SJSA1 (cell line): ENCODE measurements around the gene EED. TPM values are rescaled to one million over a fixed set of nuclear protein-coding genes. Genes with fewer than 3 reads are reported as not detected.
"Not testable (repeated sequence)": the region's sequence is repeated elsewhere in the genome, so short reads cannot be mapped to it uniquely, and the experiment has no call there.

ENCODE experiments used
- DNase-seq, 2 experiments: peaks; one replicate each; pipeline ENCODE4 v3.0.0-alpha.2; 2015 to 2020; ENCODE audit warnings: low spot score in 2 of 2, low read depth in 1 of 2
- H3K27ac ChIP-seq: fragments of 250-450 bp; sonication (Bioruptor Pico); 2 replicates; pipeline ENCODE4 v1.5.1; 2020; ENCODE audit warnings: mild to moderate bottlenecking, moderate library complexity
- H3K27me3 ChIP-seq: fragments of 250-450 bp; sonication (Bioruptor Pico); replicated peaks from 2 replicates; pipeline ENCODE4 v1.5.1; 2020; ENCODE audit warnings: mild to moderate bottlenecking, moderate library complexity
- H3K36me3 ChIP-seq: fragments of 250-450 bp; sonication (Bioruptor Pico); 2 replicates; pipeline ENCODE4 v1.5.1; 2020; ENCODE audit warnings: mild to moderate bottlenecking
- H3K4me1 ChIP-seq: fragments of 250-450 bp; sonication (Bioruptor Pico); replicated peaks from 2 replicates; pipeline ENCODE4 v1.6.1; 2021; ENCODE audit warnings: mild to moderate bottlenecking
- H3K4me3 ChIP-seq: fragments of 250-450 bp; sonication (Bioruptor Pico); 2 replicates; pipeline ENCODE4 v1.5.1; 2020; ENCODE audit warnings: mild to moderate bottlenecking
- H3K9me3 ChIP-seq: fragments of 250-450 bp; sonication (Bioruptor Pico); replicated peaks from 2 replicates; pipeline ENCODE4 v1.5.1; 2020; ENCODE audit warnings: mild to moderate bottlenecking
- total RNA-seq: library from RNA; depleted of rRNA; stranded (reverse); fragments of >200 nt; shearing (Covaris generic); gene quantifications from 2 replicates; pipeline ENCODE4 v1.2.3, GENCODE V29; 2014

EED gene
- total RNA-seq, 1 experiment from 2014 or later = 17.8 TPM

DNA sequence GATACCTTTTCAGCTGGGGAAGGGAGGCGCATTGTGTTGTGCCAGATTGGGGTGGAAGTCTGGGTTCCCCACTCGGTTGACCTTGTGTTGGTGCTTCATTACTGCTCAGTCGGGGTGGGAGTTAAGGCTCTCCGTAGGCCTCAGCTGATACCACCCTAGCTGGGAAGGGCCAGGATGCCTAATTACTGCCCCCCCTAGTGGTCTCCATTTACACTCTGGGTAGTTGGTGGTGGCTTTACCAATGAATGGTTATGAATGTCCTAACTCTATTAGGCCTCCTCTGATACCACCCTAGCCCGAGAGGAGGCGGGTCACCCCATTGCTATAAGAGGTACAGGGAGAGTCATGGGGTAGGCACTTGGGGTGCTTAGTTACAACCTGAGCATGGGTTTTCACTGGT is 29.9 kb downstream of the EED start:
- H3K27ac ChIP-seq = no peak overlapping the region

DNA sequence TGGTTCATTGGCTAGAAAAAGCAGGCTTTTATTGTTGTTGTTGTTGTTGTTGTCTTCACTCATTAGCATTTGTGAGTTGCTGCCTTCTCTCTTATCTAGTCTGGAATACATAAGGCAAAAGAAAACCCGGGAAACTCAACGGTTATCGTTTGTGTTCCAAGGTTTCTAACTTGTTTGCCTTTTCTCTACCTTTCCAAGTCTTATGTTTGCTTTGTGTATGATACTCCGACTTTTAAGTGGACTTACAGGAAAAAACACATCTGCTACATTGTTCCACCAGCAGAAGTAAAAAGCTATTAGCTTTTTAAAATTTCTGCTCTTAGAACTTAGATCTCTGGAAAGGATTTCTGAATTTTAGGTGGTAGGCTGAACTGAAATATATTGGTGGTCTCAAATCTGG is 30.4 kb downstream of the EED start:
- H3K27me3 ChIP-seq = no peaks in the 10 kb centered on the region
- H3K4me1 ChIP-seq = peaks cover 3% of the 10 kb centered on the region; the same call in 1 of the 2 replicates
- no peak for DNase-seq
- H3K4me3 ChIP-seq = no peak overlapping the region
- H3K27ac ChIP-seq = no peak overlapping the region
- H3K36me3 ChIP-seq = peaks cover 8% of the 10 kb centered on the region
- no peaks in the 10 kb centered on the region for H3K9me3 ChIP-seq

More for the DNA sequence above, 29.9 kb downstream of the EED start:
- no peak overlapping the region for H3K4me3 ChIP-seq
- no peaks in the 10 kb centered on the region for H3K9me3 ChIP-seq
- H3K4me1 ChIP-seq = peaks cover 3% of the 10 kb centered on the region; the same call in 1 of the 2 replicates
- no peak for DNase-seq
- no peaks in the 10 kb centered on the region for H3K27me3 ChIP-seq
- H3K36me3 ChIP-seq = peaks cover 10% of the 10 kb centered on the region

GRCh38 chr11:86275493-86276370 is 31.2 kb downstream of the EED start:
- no peaks in the 10 kb centered on the region for H3K9me3 ChIP-seq
- no peak overlapping the region for H3K27ac ChIP-seq
- peaks cover 3% of the 10 kb centered on the region; the same call in 1 of the 2 replicates for H3K4me1 ChIP-seq
- DNase-seq = no peak
- H3K27me3 ChIP-seq = no peaks in the 10 kb centered on the region
- peaks cover 7% of the 10 kb centered on the region for H3K36me3 ChIP-seq
- no peak overlapping the region for H3K4me3 ChIP-seq

DNA sequence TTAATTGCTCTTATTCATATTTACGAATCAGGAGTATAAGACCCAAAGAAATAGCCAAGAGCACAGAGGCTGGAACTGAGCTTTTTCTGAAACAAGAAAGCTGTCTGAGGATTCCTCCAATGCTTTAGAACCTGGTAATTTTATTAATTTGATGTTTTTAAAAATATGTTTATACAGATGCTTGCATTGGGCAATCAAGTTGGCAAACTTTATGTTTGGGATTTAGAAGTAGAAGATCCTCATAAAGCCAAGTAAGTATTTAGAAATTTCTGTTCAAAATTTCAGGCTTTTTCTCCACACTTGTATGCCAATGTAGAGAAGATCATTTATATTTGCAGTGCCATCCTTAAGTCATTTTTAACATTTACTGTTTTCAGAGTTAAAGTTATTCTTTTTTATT is 33.2 kb downstream of the EED start:
- DNase-seq = no peak
- Histone ChIP-seq H3K27ac (no peak overlapping the region), H3K36me3 (peaks cover 7% of the 10 kb centered on the region), H3K9me3 (no peaks in the 10 kb centered on the region), H3K4me1 (peaks cover 3% of the 10 kb centered on the region; the same call in 1 of the 2 replicates), H3K27me3 (no peaks in the 10 kb centered on the region), H3K4me3 (no peak overlapping the region)

GRCh38 chr11:86278226-86278625 is 33.7 kb downstream of the EED start:
- H3K27me3 ChIP-seq = no peaks in the 10 kb centered on the region
- DNase-seq = peak in 1 of 2 experiments; percentile 49
- no peak overlapping the region for H3K4me3 ChIP-seq
- H3K27ac ChIP-seq = peak overlapping the region; percentile 40; the same call in 1 of the 2 replicates
- H3K36me3 ChIP-seq = peaks cover 7% of the 10 kb centered on the region
- peaks cover 3% of the 10 kb centered on the region; the same call in 1 of the 2 replicates for H3K4me1 ChIP-seq
- no peaks in the 10 kb centered on the region for H3K9me3 ChIP-seq

DNA sequence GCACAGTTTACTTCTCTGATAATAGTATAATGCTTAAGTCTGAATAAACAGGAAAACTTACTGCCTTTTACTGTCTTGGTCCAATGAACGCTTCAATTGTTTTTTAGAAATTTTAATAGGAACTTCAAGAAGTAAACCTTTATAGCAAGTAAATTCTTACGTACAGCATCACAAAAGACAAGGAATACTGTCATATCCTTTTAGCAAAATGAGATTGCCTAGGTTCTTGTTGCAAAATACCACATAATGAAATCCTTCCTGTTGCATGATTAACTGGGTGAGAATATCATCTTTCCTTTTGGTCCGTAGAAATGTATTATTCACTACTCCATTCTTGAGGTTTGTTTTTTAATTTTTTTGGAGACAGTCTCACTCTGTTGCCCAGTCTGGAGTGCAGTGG is 35.2 kb downstream of the EED start:
- no peak overlapping the region for H3K27ac ChIP-seq
- H3K4me3 ChIP-seq = no peak overlapping the region
- H3K27me3 ChIP-seq = no peaks in the 10 kb centered on the region
- H3K4me1 ChIP-seq = peaks cover 3% of the 10 kb centered on the region; the same call in 1 of the 2 replicates
- H3K9me3 ChIP-seq = no peaks in the 10 kb centered on the region
- H3K36me3 ChIP-seq = peaks cover 7% of the 10 kb centered on the region
- no peak for DNase-seq

- H3K27me3 ChIP-seq = no peaks in the 10 kb centered on the region
- H3K4me1 ChIP-seq = no peaks in the 10 kb centered on the region
- no peak overlapping the region for H3K4me3 ChIP-seq
- DNase-seq = no peak
- H3K9me3 ChIP-seq = no peaks in the 10 kb centered on the region
- H3K36me3 ChIP-seq = no peaks in the 10 kb centered on the region
- H3K27ac ChIP-seq = no peak overlapping the region
Measured at GRCh38 chr11:86287468-86287796, 42.9 kb downstream of the EED start.

DNA sequence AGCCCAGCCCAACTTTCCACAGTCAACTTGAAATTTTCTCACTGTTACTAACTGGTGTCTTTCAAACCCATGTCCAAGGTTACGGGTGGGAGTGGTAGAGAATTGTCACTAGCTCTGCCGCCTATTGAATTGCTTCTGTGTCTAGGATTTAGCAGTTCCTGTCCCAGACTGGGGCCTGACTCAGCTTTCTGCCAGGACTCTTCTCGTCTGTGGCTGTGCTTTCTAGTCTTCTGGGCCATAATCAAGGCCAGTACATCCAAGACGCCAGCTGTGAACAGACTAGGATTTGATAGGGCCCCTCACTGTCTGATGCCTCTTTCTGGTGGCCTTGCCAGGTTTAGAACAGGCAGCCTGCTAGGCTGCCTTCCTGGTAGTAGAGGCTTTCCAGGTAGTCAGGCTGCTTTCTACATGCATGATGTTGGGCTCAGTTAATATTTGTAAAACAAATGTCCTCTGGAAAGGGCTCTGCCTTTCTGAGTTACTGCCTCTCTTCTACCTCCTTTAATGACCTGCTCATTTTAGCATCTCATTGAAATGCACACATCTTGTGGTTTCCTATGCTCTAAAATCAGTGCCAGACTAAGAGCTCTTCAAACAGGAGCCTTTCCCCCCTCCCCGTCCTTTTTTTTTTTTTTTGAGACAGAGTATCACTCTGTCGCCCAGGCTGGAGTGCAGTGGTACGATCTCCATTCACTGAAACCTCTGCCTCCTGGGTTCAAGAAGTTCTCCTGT is 44.4 kb downstream of the EED start:
- Histone ChIP-seq H3K27ac (no peak overlapping the region), H3K27me3 (no peaks in the 10 kb centered on the region), H3K9me3 (no peaks in the 10 kb centered on the region), H3K4me3 (no peak overlapping the region), H3K36me3 (no peaks in the 10 kb centered on the region), H3K4me1 (no peaks in the 10 kb centered on the region)
- DNase-seq = no peak

GRCh38 chr11:86289508-86290280 is 45.1 kb downstream of the EED start:
- H3K27ac ChIP-seq, DNase-seq: not testable (repeated sequence)

GRCh38 chr11:86291466-86292262 is 47.1 kb downstream of the EED start:
- no peaks in the 10 kb centered on the region for H3K4me1 ChIP-seq
- H3K27ac ChIP-seq = no peak overlapping the region
- H3K36me3 ChIP-seq = no peaks in the 10 kb centered on the region
- H3K4me3 ChIP-seq = no peak overlapping the region
- DNase-seq = peak in 1 of 2 experiments; percentile 16
- no peaks in the 10 kb centered on the region for H3K27me3 ChIP-seq
- no peaks in the 10 kb centered on the region for H3K9me3 ChIP-seq

More at GRCh38 chr11:86289508-86290280, 45.1 kb downstream of the EED start:
- H3K27me3 ChIP-seq, H3K4me3 ChIP-seq, H3K9me3 ChIP-seq, H3K36me3 ChIP-seq, H3K4me1 ChIP-seq: not testable (repeated sequence)

DNA sequence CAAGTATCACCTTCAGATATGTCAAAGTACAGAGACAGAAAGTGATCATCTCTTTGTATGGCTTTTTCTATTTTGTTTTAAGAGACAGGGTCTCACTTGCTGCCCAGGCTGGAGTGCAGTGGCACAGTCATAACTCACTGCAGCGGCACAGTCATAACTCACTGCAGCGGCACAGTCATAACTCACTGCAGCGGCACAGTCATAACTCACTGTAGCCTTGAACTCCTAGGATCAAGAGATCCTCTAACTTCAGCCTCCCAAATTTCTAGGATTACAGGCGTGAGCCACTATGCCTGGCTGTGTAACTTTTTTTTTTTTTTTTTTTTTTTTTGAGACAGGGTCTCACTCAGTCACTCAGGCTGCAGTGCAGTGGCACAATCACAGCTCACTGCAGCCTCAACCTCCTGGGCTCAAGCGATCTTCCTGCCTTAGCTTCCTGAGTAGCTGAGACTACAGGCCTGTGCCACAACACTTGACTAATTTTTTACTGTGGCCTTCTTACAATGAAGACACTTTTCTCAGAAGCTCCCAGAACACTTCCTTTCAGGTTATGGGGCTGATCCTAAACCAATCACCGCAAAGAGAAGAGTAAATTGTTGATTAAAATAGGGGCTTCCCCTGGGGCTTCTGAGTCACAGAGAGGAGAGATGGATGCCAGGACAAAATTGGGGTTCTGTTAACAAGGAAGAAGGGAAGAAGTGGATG is 48.5 kb downstream of the EED start:
- no peak for DNase-seq
- no peaks in the 10 kb centered on the region for H3K36me3 ChIP-seq
- H3K9me3 ChIP-seq = no peaks in the 10 kb centered on the region
- no peak overlapping the region for H3K27ac ChIP-seq
- H3K4me1 ChIP-seq = no peaks in the 10 kb centered on the region
- H3K4me3 ChIP-seq = no peak overlapping the region
- no peaks in the 10 kb centered on the region for H3K27me3 ChIP-seq

DNA sequence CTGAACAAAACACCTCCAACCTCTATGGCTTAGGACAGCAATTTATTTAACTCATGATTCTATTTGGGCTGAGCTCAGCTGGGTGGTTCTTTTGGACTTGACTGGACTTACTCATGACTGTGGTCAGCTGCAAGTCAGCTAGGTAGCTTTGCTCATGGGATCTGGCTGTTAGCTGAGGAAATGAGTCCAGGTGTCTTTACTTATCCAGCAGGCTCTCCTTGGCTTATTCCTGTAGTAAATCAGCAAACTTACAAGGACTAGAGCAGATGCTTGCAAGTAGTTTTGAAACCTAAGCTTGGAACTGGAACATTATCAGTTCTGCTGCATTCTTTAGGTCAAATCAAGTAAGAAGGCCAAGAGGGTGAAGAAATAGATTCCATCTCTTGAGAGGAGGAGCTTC is 49.5 kb downstream of the EED start:
- H3K4me1 ChIP-seq = no peaks in the 10 kb centered on the region
- no peak overlapping the region for H3K27ac ChIP-seq
- H3K36me3 ChIP-seq = no peaks in the 10 kb centered on the region
- no peaks in the 10 kb centered on the region for H3K27me3 ChIP-seq
- DNase-seq = no peak
- H3K9me3 ChIP-seq = no peaks in the 10 kb centered on the region
- H3K4me3 ChIP-seq = no peak overlapping the region

DNA sequence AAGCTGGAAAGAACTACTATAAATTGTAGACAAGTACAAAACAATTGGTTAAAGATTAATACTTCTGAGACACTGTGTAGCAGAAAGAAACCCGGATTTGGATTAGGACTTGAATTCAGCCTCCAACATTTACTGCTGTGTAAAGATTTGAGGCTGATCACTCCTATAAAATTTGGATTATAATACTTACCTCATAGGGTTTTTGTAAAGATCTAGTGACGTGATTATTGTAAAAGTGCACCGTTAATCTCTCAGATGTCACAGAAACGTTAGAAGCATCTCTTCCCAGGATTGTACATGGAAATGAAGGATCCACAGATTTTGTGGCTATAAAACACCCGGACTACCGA is 57.2 kb downstream of the EED start:
- Histone ChIP-seq H3K4me3 (peak overlapping the region; percentile 75), H3K27ac (no peak overlapping the region), H3K9me3 (no peaks in the 10 kb centered on the region), H3K27me3 (no peaks in the 10 kb centered on the region), H3K4me1 (no peaks in the 10 kb centered on the region), H3K36me3 (peaks cover 4% of the 10 kb centered on the region)
- no peak for DNase-seq
